GM13977 (cell line): ENCODE measurements around the gene MBOAT1.

Source experiments
- DNase-seq: peaks from one replicate; pipeline ENCODE4 v3.0.0; 2012; ENCODE audit warnings: low spot score
- in situ Hi-C: fragments of 300-500 bp; cut with MboI; formaldehyde crosslinking; loops from one replicate; pipeline ENCODE4 v1.12.0; 2022; ENCODE audit warnings: low sequenced_read_pairs, low pct_unique_long_range_greater_than_20kb, mixed read lengths, inconsistent platforms; ENCODE audit not compliant: unreplicated experiment
- TF ChIP-seq, protein P1 (sequence below): IDR thresholded peaks from 2 replicates; pipeline ENCODE4 v1.5.1; 2012; ENCODE audit warnings: mild to moderate bottlenecking, control low read depth; ENCODE audit not compliant: insufficient read depth; ENCODE audit errors: extremely low read depth, missing control alignments

Gene MBOAT1

DNA sequence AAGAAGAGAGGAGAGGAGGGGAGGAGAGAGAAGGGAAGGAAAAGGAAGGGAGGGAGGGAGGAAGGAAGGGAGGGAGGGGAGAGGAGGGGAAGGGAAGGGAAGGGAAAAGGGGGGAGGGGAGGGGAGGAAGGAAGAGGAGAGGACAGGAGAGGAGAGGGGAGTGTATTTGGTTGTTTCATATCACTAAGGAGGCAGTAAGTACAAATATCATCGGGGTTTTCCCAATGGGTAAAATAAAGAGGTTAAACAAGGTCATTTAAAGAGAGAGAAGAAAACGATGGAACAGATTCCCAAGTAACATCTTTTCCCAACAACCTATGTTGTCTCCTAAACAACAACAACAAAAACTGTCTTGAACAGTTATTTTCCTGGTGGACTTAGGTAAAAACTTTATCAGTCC, 43.6 kb downstream of the MBOAT1 start:
- TF ChIP-seq, protein P1, sequence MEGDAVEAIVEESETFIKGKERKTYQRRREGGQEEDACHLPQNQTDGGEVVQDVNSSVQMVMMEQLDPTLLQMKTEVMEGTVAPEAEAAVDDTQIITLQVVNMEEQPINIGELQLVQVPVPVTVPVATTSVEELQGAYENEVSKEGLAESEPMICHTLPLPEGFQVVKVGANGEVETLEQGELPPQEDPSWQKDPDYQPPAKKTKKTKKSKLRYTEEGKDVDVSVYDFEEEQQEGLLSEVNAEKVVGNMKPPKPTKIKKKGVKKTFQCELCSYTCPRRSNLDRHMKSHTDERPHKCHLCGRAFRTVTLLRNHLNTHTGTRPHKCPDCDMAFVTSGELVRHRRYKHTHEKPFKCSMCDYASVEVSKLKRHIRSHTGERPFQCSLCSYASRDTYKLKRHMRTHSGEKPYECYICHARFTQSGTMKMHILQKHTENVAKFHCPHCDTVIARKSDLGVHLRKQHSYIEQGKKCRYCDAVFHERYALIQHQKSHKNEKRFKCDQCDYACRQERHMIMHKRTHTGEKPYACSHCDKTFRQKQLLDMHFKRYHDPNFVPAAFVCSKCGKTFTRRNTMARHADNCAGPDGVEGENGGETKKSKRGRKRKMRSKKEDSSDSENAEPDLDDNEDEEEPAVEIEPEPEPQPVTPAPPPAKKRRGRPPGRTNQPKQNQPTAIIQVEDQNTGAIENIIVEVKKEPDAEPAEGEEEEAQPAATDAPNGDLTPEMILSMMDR = no peak
- no peak for DNase-seq
- in situ Hi-C loops = no loop called here

DNA sequence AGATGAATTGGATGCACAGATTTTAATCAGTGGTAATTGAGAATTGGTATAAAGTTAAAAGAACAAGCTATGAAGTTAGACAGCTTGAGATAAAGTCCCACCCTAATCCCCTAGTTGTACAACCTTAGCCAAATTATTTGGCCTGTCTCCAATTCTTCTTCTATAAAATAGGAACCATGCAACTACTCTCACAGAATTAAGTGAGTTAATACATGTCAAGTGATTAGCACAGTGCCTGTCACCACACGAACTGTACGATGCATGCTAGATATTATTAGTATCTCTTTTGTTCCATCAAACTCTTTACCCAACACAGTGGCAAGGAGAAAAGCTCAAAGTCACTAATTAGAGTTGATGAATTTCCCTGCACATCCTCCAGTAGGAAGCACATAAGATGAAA, 44.7 kb downstream of the MBOAT1 start:
- in situ Hi-C loops = no loop called here
- TF ChIP-seq, protein P1 = no peak

DNA sequence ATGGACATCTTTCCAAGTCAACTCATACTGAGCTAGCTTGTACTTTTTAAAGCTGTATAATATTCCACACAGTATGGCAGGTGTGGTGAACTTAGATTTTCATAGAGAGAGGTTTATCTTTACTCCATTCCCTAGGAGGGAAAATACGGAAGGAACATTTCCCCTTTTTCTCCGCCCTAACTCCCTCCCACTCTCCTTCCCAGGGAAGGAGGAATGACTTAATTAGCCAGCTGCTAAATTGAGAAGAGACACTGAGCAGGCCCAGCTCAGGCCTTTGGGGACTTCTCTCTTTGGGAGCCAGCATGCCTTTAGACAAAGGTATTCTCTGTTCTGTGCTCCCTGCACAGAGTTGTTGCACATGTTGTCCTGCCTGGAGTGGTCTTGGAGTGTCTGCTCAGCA, 46.1 kb downstream of the MBOAT1 start:
- in situ Hi-C loops = no loop called here
- TF ChIP-seq, protein P1 = no peak
- no peak for DNase-seq

More for the DNA sequence above, 44.7 kb downstream of the MBOAT1 start:
- DNase-seq = no peak

DNA sequence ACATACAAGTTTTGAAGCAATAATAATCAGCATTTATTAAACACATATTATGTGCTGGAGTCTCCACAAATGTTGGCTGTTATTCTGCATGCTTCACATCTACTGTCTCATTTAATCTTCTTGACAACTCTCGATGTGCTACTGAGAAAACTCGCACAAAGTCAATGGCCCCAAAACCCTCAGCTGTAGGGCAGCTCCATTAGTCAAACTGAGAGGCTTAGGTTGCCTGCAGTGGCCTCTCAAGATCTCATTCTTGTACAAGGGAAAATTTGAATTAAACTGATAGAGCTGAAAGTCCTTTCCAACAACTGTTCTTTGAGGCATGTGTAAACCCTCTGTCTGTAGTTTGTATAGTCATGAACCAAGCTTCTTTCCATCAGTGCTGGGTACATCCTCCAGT, 49.8 kb downstream of the MBOAT1 start:
- no peak for DNase-seq
- TF ChIP-seq, protein P1 = no peak
- in situ Hi-C loops = no loop called here

DNA sequence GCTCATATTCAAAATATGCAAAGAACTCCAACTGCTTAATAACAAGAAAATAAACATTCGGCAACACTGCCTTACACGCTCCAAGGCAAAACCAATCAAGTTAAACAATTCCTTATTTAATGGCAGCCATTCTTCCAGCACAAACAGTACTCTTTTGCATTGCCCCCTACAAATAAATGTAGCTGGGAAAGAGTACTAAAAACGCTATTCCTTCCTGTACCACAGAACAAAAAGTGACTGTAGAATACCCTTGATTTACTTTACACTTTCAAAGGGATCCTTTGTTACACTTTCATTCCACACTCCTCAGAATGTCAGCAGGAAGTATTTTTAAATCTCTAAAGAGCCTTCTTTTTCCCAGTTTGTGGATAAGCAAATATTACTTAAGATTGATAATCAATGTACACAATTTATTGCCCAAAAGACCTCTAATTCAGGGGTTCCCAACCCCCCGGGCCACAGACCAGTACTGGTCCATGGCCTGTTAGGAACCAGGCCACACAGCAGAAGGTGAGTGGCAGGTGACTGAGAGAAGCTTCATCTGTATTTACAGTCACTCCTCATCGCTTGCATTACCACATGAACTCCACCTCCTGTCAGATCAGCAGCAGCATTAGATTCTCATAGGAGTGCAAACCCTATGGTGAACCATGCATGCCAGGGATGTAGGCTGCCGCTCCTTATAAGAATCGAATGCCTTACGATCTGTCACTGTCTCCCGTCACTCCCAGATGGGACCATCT, 51.6 kb downstream of the MBOAT1 start:
- no peak for DNase-seq
- in situ Hi-C loops = no loop called here
- TF ChIP-seq, protein P1 = no peak

DNA sequence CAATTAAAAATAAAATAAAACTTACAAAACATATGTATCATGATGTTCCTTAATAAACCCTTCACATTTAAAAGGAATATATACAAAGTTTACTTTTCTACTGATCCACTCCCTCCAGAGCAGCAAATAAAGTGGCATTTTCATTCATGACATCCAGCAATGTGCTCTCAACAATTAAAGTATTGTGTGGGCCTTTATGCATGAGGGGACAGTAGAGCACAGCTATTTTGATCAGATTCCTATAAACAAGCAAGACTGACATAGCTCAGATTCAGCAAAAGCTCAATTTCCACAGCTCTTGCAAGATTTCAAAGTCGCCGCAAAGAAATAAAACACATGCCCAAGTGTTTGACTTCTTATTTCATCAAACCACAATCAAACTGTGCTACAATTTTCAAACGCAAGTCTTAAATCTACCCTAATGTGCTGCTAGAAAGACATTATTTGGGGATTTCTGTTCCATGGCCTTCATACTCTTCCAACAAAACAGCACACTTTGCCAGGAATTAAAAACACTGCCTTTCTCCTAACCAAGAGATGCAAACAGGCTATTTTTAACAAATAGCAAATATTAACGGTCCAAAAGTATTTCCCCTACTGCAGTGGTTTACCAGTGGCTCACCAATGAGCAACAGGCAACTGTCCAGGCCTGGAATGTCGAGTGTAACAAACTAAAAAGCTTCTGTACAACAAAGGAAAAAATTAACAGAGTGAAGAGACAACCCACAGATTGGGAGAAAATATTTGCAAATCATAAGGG, 52.3 kb downstream of the MBOAT1 start:
- no peak for DNase-seq
- TF ChIP-seq, protein P1 = no peak
- in situ Hi-C loops = no loop called here
